AG04449 (cell line): Measurements from ENCODE around the gene NRN1L.

ENCODE experiments used
- CTCF ChIA-PET: fragments of 350-600 bp; formaldehyde crosslinking; extraction: SDS; loops from one replicate; lab custom pipeline; 2021; ENCODE audit warnings: antibody characterized with exemption; lab: Yijun Ruan, JAX
- POLR2A ChIA-PET: fragments of 400-600, 350-600 bp; formaldehyde crosslinking; extraction: SDS; loops from one replicate; lab custom pipeline; 2020; ENCODE audit warnings: antibody characterized with exemption, inconsistent platforms; lab: Yijun Ruan, JAX
- DNase-seq: peaks from one replicate; pipeline ENCODE4 v3.0.0-alpha.2; 2010; ENCODE audit warnings: low read depth, low spot score
- H3K4me3 ChIP-seq: 2 replicates; pipeline ENCODE4 v1.5.1; 2011; ENCODE audit warnings: low read depth, mild to moderate bottlenecking, control low read depth, low read length
- CTCF ChIP-seq: IDR thresholded peaks from one replicate; pipeline ENCODE4 v1.5.1; 2011; ENCODE audit warnings: mild to moderate bottlenecking, moderate library complexity, low read length, control low read depth, inconsistent platforms; ENCODE audit not compliant: insufficient read depth; ENCODE audit errors: missing control alignments

Gene NRN1L

DNA sequence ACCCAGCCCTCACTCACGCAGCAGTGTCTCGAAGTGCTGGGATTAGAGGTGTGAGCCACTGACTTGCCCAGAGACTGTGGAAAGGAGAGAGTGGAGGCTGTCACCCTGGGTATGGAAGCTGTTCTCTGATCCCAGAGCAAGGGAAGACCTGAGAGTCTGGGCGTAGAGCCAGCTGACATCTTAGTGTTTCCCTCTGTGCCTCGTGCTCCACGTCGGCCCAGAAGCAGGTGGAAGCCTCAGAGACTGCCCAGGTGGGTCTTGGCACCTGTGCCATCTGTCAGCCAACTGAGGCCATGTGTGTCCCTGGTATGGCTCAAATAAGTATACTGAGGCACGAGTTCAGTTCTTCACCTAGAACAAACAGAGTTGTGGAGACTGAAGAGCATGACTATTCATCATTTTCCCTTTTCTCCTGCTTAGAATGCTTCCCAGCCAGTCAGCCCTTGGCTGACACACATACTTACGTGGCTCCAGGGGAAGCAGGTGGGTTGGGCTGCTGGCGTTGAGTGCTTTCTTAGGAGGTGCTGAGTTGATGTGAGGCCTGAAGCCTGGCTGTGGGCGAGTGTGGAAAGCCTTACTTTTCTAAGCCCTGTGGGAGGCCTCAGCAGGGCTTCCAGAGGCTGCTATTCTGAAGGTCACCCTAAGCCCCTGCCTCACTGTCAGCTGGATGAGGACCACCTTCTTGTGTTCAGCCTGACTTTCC is 38.9 kb downstream of the NRN1L start:
- no peak for DNase-seq
- CTCF ChIA-PET, result interaction anchor here (0.8 to 16.7 kb wide), 7 partner anchors 8 to 402 kb away, joined by 3 to 227 read pairs (median 5); no protein-coding TSS in a partner anchor

GRCh38 chr16:67924140-67924906 is 39.6 kb downstream of the NRN1L start:
- POLR2A ChIA-PET, result interaction anchor here (2.8 kb wide), 1 partner anchor 10 kb away, joined by 9 read pairs; no protein-coding TSS in a partner anchor
- H3K4me3 ChIP-seq, result no peak overlapping the region
- CTCF ChIA-PET, result interaction anchor here (0.6 to 16.7 kb wide), 10 partner anchors 10 to 410 kb away, joined by 3 to 227 read pairs (median 4); partner anchors contain the start of gene NRN1L
- no peak for DNase-seq
- TF ChIP-seq CTCF, result no peak

More for the DNA sequence above, 38.9 kb downstream of the NRN1L start:
- no peak for TF ChIP-seq CTCF
- POLR2A ChIA-PET, result interaction anchor here (2.8 kb wide), 1 partner anchor 11 kb away, joined by 9 read pairs; no protein-coding TSS in a partner anchor
- H3K4me3 ChIP-seq, result no peak overlapping the region

- ChIA-PET POLR2A (no interaction called here), CTCF (interaction anchor here (0.9 to 16.7 kb wide), 8 partner anchors 8 to 405 kb away, joined by 3 to 227 read pairs (median 14); partner anchors contain the start of gene NRN1L)
- DNase-seq, result no peak
- peak; percentile 12 for TF ChIP-seq CTCF
- H3K4me3 ChIP-seq, result no peak overlapping the region
These were observed 41.6 kb downstream of the NRN1L start for GRCh38 chr16:67926181-67926750.

- CTCF ChIA-PET, result interaction anchor here (1.1 to 16.7 kb wide), 13 partner anchors 7 to 433 kb away, joined by 3 to 227 read pairs (median 8); partner anchors contain the start of genes NRN1L and PSMB10
- no peak for DNase-seq
- no peak overlapping the region for H3K4me3 ChIP-seq
- POLR2A ChIA-PET, result no interaction called here
- TF ChIP-seq CTCF, result no peak
These were observed 42.7 kb downstream of the NRN1L start for GRCh38 chr16:67927131-67927941.

- H3K4me3 ChIP-seq, result no peak overlapping the region
- no peak for DNase-seq
- ChIA-PET POLR2A (no interaction called here), CTCF (interaction anchor here (0.8 to 16.7 kb wide), 27 partner anchors 8 to 434 kb away, joined by 3 to 227 read pairs (median 5); partner anchors contain the start of genes NRN1L and PSMB10)
- no peak for TF ChIP-seq CTCF
These were observed 43.5 kb downstream of the NRN1L start for GRCh38 chr16:67928147-67928546.
